Stimulated activated CD4-positive, alpha-beta T cell treated with anti-CD3 and anti-CD28 coated beads, TNF-alpha, amount 100 ng/mL, for 24 hours (primary cell): ENCODE data around the gene PLA2G4B.

Source experiments
- DNase-seq, 3 experiments: peaks; one replicate each; pipeline ENCODE4 v3.0.0-alpha.2; 2020; ENCODE audit warnings: low read depth in 3 of 3

Gene PLA2G4B

DNA sequence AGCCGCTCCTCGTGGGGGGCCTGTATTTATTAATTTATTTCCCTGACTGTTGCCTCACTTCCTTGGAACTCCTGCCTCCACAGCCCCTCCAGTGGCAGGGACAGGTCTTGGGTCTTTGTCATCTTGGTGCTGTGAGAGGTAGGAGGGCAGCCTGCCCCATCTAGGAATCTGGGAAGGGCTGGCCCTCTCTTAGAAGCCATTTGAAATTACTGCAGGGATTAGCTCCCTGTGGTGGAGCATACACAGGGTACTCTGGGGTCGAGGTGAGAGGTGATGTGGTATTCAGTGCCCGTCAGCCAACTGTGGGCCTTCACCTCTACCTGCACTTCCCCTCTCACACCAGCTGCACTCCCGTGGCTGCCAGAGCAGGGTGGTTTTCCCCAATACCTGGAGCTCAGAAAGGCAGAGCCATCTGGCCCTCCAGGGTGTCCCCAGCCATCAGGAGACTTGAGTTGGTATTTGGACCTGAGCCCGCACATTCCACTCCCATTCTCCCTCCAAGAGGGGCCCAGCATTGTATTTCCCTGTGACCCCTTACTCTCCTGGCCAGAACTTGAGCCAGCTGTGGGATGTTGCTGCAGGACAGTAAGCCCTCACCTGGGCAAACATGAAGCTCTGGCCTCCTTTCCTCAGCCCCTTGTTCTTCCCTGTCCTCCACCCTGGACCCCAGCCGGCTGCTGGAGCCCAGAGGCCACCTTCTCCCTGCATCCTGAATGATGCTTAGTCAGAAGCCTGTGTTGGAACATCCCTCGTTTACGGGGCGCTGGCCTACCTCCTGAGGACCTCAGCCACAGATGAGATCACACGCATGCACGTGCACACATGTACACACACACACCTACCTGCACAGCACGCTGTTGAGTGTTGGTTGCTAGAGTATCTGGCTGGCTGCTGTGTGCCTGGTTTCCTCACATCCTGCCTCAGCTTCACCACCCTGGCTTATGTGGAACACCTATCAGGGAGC is 12.8 kb upstream of the PLA2G4B start:
- no peak for DNase-seq

- peak in 1 of 3 experiments; percentile 13 for DNase-seq
These were observed 11.3 kb upstream of the PLA2G4B start for GRCh38 chr15:41827290-41827879.

DNA sequence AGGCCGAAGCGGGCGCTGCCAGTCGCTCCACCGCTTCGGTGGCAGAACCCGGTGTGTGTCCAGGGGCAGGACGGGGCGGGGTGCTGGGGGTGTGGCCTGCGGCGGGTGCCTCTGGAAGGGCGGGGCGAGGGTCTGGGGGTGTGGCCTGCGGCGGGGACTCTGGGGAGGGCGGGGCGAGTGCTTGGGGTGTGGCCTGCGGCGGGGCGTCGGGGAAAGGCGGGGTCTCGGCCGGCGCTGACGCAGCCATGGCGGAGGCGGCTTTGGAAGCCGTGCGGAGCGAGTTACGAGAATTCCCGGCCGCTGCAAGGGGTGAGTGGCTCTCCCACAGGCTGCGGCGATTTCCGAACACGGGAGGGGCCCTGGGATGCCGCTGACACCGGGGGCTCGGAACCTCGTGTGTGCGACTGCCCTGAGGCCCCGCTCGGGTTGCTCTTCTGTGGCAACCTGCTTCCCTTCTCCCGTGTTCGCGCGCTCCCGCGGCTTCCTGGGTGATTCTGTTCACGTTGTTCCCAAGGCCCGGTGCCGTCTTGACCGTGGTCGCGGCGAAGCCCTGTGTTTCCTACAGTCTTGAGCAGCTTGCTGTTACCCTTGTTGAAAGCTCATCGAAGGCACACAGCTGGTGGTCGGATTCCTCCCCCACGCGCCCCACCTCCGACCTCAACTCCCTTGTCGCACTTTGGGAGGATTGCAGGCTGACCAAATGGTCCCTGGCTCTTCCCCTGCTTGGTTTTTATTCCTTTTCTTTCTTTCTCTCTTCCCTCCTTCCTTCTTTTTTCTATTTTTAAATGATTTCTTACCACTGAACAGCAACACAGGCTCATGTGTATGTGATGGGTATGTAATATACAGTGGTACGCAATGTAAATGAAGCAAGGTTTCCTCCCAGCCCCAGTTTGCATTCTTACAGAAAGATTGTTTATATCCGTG is 10.5 kb upstream of the PLA2G4B start, which contains the start of gene JMJD7:
Gene JMJD7, plus strand, starts transcription at position 213 of the 927 bp plus-strand sequence. Its CDS starts 33 bp downstream, at position 246.
- peak; percentile 92 to 95 (median 93) for DNase-seq

DNA sequence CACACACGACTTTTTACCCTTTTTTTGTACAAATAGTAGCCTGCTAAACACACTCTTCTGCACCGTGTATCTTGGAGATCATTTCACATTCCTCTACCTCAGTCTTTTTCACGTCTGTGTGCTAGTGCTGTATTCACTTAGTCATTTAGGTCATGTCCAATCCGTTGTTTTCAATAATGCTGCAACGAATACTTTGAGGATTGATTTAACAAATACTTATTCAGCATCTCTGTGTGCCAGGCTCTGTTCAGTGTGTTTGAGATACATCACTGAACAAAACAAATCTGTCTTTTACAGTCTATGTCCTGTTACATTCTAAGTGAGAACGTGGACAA is 9.9 kb upstream of the PLA2G4B start:
- DNase-seq = no peak

GRCh38 chr15:41829959-41830646 is 8.5 kb upstream of the PLA2G4B start:
- no peak for DNase-seq

GRCh38 chr15:41831291-41831690 is 7.4 kb upstream of the PLA2G4B start:
- peak in 1 of 3 experiments; percentile 43 for DNase-seq

DNA sequence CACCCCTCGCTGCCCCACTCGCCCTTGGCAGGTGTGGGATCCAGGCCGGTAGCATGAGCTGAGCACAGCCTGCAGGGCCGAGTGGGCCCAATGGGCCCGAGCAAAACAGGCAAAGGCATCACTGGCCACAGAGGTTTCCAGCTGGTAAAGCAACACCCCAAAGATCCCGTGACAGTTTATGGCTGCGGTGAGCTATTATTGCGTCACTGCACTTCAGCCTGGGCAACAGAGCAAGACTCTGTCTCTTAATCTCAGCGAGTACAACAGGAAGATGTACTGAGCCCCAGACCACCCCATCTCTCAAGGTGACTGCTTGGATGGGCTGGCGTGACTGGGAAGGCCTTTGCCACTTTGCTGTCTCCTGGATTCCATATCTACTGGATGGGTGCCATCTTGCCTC is 6.4 kb upstream of the PLA2G4B start:
- DNase-seq = no peak

GRCh38 chr15:41832875-41833274 is 5.8 kb upstream of the PLA2G4B start:
- no peak for DNase-seq

DNA sequence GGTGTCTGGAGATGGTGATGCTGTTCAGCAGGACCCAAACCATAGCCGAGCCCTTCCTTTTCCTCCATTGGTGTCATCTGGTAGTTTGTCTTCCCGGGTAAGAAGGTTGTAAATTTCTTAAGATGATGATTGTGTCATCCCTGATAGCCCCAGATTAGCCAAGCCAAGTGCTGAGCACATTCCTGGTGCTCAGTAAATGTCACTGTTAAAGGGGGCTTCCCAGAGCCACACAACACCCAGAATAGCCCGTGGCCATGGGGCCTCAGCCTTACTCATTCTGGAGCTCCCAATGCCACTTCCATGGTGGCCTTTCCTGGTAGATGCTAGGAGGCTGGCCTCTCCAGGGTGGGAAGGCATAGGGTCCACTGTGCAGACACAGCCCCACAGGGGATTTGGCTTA is 4.6 kb upstream of the PLA2G4B start:
- DNase-seq = no peak

DNA sequence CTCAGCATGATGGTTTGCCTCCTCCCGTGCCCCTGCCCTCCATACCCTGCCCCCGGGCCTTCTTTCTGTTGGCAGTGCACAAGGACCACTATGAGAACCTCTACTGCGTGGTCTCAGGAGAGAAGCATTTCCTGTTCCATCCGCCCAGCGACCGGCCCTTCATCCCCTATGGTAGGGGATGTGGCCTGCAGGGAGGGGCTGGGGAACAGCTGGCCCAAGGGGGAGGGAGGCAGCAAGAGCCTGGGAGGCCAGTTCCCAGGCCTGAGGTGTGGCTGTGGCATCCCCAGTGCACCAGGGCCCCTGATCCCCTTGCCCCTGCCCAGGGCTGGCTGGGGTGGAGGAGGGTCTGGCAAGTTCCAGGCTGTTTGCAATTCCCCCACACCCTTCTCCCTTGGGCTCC is 2.6 kb upstream of the PLA2G4B start:
- DNase-seq = no peak

DNA sequence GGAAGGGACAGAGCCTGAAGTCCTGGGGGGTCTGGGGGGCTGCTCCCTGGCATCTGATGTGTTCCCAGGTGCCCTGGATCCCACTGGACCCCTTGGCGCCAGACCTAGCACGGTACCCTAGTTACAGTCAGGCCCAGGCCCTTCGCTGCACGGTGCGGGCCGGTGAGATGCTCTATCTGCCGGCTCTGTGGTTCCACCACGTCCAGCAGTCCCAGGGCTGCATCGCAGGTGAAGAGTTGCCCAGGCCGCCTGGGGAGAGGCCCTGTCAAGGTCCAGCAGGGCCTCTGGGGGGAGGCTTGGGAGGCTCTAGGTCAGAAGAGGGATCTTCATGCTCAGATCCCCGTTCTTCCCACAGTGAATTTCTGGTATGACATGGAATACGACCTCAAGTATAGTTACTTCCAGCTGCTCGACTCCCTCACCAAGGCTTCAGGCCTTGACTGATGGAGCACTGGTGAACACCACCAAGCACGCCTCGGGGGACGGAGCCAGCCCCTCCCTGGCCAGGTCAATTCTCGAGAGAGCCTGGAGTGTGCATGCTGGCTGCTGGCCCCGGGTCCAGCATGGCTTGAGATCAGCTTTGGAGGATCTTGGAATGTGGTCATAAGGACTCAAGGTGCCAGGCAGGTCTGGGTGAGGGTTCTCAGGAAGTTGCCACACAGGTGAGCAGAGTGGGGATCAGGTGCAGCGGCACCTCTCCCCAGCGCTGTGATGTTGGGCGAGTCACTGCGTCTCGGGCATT is 1.8 kb upstream of the PLA2G4B start:
- no peak for DNase-seq

DNA sequence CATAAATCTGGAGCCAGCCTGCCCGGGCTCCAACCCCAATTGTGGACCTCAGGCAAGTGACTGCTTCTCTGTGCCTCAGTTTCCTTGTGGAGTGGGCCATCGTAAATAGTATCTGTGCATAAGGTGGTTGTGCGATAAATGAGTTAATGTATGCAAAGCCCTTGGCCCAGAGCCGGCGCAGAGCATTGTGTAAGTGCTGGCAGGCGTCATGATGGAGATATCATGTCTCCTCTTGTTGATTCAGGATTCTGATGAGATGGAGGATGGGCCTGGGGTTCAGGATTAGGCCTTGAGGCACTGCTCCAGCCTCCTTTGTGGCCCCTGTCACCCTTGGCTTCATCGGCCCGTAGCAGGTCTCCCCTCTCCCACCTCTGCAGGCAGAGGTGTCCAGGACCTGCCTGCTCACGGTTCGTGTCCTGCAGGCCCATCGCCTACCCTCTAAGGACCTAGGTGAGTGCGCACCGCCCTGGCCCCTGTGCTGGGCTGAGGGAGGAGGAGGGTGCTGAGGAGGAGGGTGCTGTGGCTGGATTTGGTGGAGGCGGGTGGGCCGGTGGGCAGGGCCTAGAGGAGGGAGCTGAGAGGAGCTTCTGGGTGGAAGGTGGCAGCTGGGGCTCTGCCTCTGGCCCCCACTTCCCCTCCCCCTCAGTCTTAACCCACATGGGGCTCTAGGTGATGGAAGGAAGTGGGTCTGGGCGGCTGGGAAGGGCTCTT is 1.3 kb downstream of the PLA2G4B start:
- DNase-seq = no peak

GRCh38 chr15:41840673-41841072 is 2.0 kb downstream of the PLA2G4B start:
- DNase-seq = no peak

- no peak for DNase-seq
These were observed 2.5 kb downstream of the PLA2G4B start for GRCh38 chr15:41841131-41841530.

DNA sequence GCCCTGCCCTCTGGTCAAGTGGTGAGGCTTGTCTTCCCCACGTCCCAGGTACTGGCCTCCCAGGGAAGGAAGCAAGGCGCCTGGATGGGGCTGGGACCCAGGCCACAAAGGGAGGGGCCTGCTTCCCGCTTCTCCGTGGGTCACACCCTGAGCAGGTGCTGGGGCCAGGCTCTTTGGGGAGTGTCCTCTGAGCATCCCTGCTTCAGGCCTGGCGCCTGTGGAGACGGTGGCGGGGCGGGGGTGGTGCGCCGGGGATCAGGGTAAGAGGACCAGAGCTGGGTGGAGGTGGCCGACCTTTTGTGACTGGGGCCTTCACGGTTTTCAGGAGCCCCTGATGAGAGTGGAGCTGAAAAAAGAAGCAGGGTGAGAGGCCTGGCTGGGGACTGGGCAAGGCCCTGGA is 3.6 kb downstream of the PLA2G4B start:
- no peak for DNase-seq

GRCh38 chr15:41843571-41843970 is 4.9 kb downstream of the PLA2G4B start:
- DNase-seq = no peak

DNA sequence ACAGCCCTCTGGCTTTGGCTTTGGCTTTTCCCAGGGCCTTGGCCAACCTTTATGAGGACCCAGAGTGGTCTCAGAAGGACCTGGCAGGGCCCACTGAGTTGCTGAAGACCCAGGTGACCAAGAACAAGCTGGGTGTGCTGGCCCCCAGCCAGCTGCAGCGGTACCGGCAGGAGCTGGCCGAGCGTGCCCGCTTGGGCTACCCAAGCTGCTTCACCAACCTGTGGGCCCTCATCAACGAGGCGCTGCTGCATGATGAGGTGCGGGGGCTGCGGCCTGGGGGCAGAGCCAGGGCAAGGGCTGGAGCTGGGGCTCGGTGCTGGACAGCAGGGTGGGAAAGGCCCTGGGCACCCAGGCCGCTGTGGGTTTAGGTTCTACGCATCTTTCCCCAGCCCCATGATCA is 6.2 kb downstream of the PLA2G4B start:
- DNase-seq = no peak

DNA sequence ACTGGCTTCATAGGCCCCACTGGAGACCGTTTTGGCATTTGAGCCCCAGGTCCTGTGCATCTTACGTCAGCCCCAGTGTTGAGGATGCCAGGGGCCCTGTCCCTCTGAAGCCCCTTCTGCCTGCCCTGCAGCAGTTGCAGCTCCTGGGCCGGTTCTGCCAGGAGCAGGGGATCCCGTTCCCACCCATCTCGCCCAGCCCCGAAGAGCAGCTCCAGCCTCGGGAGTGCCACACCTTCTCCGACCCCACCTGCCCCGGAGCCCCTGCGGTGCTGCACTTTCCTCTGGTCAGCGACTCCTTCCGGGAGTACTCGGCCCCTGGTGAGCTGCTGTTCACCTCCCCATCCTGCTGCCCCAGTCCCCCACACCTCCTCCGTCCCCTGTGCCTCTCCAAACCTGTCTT is 8.6 kb downstream of the PLA2G4B start:
- no peak for DNase-seq

DNA sequence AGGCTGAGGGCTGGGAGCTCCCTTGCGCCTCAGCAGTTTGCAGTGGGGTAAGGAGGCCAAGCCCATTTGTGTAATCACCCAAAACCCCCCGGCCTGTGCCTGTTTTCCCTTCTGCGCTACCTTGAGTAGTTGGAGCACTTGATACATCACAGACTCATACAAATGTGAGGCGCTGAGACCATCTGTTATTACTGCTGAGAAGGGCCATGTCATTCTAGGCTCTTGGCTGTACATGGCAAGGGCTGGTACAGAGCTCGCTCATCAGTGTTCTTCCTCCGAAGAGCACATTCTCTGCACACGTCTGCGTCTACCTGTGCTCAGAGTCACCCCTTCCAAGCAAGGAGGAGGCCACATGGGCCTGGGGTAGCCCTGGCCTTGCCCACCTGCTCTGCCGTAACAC is 9.3 kb downstream of the PLA2G4B start:
- no peak for DNase-seq

- peak in 1 of 3 experiments; percentile 55 for DNase-seq
These were observed 10.0 kb downstream of the PLA2G4B start for GRCh38 chr15:41848631-41849030.
